SW480 (cell line): ENCODE results near the gene CC2D1B.

ENCODE experiments used
- DNase-seq: peaks from one replicate; pipeline ENCODE4 v3.0.0-alpha.2; 2016; ENCODE audit warnings: low spot score

Gene CC2D1B

DNA sequence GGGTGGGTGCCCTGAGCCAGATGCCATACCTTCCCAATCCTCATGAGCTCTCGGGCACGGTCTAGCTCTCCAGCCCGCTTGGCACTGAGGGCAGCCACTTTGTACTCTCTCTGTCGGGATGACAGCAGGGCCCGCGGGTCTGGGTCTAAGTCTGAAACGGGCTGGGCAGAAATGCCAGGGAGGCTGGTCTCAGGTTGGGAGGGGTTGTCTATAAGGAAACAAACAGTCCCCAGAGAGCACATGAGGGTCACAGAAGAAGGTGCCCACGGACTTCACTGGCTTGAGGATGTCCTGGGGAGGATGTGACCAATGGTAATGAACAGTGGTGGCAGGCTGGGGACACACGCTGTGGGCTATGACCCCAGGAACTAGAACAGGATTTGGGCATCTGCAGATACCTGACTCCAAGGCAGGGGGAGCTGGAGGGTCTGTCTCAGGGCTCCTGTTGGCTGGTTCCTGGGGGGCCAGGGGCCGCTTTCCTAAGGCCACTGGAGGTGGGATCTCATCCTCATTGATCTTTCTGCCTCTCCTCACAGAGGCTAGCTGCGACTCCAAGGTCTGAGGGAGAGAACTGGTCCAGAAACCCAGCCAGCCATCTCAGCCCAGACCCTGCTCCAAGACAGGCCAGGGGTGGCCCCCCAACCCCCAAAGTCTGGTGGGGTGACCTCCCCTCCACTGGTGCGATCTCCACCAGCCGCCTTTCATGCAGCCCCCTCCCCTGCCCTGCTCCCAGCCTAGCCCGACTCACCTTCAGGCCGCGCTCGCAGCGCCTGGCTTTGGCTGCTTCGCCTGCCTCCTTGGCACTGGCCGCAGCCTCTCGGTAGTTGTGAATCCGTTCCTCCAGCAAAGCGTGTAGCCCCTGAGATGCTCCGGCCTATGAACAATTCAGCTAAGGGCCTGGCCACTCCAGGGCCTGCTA lies 6.1 kb downstream of the CC2D1B start:
- no peak for DNase-seq

DNA sequence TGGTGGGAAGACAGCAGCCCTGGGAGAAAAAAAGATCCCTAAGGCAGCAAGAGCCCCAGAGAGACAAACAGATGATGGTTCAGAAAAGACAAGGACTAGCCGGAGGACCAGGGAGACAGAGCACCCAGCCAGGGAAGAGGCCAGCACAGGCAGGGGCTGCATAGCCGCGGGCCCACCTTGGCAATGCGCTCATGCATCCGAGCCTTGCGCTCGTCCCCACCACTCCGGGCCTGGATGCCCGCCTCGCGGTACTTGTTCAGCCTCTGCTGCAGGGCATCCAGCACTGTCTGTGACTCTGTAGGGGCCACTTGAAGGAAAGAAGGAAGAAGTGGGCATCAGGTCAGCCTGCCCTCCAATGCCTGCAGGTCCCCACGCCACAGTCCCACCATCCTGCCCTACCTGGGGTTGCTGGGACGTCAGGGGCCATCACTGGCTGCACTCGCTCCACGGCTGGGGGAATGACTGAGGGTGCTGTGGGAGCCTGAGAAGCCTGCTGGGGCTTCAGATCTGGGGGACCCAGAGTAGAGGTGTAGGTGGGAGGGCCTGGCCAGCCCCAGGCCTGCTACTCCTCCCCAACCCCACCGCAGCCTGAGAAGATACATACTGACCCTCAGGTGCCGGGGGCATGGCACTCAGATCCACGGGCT lies 7.0 kb downstream of the CC2D1B start:
- no peak for DNase-seq

DNA sequence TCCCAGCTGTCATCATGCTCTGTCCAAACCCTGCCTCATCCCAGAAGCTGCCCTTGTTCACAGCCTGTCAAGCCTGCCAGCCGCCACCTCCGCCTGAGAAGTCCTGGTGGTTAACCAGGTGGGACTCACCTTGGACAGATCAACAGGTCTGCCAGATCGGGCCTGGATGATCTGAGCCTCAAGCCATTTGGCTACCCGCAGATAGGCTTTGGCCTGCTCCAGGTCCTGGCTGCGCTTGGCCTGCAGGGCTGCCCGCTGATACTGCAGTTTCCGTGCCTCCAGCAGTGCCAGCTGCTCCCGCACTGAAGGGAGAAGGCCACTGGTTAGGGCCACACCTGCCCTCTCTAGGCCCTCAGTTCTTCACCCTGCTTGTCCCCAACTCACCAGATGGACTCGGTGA lies 8.6 kb downstream of the CC2D1B start:
- no peak for DNase-seq

DNA sequence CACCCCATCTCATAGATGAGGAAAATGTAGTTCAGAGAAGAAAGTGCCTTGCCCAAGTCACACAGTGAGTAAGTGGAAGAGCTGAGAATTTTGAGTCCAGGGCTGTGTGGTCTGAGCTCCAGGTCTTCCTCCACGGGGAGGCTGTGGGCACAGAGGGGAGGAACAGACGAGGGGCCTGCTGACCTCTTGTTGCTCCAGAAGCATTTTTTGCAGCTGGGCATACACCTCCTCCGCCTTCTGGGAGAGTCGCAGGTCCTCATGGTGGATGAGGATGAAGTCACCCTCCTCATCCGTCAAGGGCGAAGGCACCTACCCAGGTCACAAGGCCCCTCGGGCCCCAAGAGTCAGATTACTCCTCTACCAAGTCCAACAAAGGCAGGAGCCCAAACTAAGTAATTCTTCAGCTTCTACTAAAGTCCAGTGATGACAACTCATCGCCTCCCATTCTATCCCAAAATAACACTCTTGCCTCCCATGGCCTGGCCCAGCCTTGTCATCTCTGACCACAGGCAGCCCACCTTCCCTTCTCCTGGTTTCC lies 9.1 kb downstream of the CC2D1B start:
- DNase-seq, result no peak

GRCh38 chr1:52355847-52356505 lies 10.0 kb downstream of the CC2D1B start:
- DNase-seq, result no peak

DNA sequence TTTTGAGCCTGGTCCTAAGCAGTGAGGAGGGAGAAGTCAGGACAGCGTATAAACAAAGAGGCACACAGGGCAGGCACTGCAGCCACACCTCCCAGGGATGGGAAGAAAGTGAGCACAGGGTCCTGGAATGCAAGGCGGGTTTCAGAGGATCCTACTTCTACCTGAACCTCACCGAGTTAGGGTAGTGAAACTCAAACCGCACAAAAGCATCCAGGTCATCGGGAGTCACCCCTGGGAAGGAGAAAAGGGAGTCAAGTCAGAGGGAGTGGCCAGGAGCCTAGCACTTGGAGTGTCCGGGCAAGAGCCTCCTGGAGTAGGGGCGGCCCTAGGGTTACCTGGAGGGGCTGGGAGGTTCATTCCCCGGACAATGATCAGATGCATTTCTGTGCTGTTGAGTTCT lies 10.6 kb downstream of the CC2D1B start:
- no peak for DNase-seq

DNA sequence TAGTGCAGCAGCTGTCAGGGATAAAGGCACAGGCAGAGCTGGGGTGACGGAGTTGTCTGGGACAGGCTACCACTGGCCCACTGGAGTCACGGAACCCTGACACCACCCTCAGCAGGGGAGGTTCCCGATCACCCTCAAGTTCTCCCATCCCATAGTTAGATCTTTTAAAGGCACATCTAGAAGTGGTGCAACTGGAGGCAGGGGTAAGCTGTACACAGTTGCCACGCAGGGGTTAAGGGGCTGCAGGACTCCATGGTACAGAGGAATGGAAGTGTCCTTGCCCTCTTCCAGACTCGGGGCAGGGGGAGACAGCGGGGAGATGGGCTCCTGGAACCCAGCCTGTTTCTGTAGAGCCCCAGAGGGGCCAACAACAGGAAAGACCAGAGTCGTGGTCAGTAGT lies 13.3 kb downstream of the CC2D1B start:
- DNase-seq, result no peak

DNA sequence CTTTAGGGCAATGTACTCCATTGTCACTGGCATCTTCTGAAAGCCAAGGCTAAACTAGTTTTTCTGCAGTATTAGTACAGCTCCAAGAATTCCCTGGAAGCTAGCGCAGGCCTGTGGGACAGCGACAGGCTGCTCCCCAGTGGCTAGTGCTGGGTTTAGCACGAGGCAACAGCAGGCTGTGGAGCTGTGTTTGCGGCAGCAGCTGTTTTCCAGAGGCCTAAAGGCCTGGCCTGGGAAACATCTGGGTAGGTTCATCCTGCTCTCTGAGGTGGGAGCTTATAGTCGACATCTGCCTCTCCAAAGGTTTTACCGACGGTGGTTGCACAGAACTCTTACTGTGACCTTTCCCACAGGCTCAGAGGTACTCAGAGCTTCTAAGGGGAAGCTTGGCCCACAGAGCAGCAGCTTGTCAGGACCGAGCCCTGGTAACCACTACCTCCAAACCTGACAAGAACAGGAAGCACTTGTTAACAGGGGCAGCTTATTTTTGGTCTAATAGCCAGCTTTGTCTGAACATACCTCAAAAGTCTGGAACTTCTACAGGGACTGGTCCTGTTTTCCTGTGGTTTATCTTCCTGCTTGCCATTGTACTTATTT lies 17.2 kb downstream of the CC2D1B start:
- DNase-seq, result no peak

DNA sequence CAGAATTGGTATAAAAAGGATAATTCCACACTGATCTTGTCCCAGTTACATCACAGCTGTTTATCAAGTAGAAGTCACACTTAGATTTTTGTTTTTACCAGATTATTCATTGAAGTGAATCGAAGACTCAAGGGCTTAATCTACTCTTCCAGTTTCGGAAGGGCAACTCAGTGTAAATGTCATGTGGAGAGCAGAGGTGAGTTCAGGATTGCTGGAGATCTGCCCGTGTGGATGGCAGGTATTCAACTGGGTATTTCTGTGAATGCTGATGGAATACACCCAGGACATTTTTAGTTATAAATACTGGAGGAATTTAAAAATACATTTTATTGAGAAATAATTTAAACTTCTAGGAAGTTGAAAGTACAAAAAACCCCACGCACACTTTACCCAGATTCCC lies 19.4 kb downstream of the CC2D1B start:
- DNase-seq, result no peak

DNA sequence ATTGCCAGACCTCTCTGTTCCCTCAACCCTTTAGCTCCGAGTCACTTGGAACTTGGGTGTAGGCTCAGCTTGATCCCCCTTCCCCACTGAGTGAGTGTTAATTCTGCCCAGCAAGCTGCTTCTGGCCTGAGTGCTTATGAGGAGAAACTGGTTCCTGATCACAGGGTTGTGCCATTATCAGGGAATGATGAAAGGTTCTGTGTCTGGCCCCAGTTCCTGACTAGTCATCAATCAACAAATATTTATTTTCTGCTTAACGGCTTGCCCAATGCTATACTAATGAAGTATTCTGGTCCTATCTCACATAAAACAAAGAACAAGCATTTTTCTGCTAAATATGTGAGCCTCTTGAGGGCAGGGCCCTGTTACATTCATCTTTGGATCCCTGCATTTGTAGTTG lies 20.8 kb downstream of the CC2D1B start:
- no peak for DNase-seq

DNA sequence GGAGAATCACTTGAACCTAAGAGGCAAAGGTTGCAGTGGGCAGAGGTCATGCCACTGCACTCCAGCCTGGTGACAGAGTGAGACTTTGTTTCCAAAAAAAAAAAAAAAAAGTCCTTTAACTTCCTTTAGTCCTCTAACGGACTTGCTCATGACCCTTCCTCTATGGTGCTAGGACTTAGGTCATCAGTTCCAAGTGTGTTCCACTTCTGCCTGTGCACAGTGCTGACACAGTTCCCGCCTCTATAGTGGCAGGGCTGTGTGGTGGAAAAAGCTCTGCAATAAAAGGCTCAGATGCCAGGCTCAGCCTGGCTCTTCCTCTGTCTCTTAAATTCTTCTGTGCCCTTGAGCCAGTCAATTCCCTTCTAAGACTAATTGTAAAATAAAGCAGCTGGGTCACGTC lies 22.0 kb downstream of the CC2D1B start:
- DNase-seq, result no peak

GRCh38 chr1:52341655-52342260 lies 24.2 kb downstream of the CC2D1B start:
- no peak for DNase-seq

DNA sequence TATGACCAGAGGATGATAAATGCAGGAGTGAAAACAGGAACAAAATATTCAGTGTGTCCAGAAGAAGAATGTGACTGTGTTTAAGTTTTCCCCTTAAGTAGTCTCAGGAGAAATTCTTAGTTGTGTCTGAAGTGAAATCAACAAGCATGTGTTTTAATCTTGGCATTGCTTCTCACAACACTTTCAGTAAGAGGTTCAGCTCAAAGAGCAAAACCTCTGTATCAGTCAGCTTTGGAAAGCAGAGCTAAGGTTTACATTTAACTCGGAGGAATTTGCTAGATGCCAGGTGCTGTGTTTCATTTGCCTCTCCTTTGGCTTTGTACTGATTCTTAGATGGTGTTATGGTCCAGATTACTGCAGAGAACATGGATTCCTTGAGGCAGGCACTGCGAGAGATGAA lies 28.6 kb downstream of the CC2D1B start:
- DNase-seq, result no peak

DNA sequence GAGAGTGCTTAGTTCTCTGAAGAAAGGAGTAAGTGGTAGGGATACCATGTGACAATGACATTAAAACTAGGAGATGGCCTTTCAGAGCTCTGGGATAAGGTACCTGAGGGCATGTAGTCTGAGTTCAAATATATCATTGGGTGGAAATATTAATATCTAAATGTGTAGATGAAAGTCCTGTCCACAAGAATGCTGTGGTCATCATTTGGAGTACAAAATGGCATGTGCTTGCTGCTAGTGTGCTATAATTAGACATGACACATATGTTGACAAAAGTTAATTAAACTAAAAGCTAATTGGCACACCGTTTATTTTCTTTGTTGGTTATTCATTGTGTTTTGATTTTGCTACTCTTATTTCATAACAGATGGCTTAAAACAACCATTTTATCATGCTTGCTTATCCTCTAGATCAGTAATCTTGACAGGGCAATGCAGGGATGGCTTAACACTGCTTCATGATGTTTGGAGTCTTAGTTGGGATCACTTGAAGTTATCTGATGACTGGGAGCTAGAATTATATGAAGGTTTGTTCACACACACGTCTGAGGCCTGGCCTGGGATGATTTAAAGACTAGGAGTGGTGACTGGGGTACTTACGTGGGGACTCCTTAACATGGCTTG lies 31.0 kb downstream of the CC2D1B start:
- DNase-seq, result no peak

- no peak for DNase-seq
These were observed 33.6 kb downstream of the CC2D1B start for GRCh38 chr1:52332411-52332810.

DNA sequence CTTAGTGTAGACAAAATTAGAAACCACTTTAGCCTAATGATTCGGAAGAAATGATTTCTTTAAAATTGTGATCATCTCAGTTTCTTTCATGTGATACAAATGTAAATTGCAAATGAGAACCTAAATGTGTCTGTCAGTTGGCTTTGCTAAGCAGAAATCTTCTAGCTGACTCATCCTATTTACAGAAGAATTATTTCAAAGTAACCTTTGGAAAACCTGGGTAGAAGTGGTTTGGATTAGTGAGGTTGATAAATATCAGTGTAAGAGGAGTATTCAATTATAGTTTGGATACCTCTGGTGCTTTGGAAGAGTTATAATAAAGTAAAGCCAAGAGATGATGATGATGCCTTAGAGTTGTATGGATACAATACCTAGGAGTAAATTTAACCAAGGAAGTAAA lies 37.4 kb downstream of the CC2D1B start:
- no peak for DNase-seq

DNA sequence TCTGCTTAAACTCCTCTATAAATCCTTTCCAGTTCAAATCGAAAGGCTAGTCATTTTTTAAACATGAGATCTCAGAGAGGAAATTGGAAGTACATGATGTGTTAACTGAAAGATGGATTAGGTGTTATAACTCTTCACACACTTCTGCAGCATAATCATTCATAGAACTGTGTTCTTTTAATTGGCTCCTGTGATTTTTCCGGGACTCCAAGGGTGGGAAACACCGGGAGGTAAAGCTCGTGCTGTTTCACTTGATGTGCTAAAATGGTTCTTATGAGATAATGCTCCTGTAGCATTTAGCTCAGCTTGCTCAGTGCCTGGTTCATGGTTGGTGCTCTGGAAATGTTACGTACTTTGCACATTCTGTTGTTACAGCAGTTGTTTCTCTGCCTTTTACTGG lies 40.2 kb downstream of the CC2D1B start:
- no peak for DNase-seq

- no peak for DNase-seq
These were observed 42.3 kb downstream of the CC2D1B start for GRCh38 chr1:52323731-52324130.

- DNase-seq, result no peak
These were observed 44.9 kb downstream of the CC2D1B start for GRCh38 chr1:52321061-52321460.

GRCh38 chr1:52306227-52307006 lies 59.6 kb downstream of the CC2D1B start:
- peak; percentile 11 for DNase-seq
